Keratinocyte (primary cell): ENCODE data around the gene EFCAB6. TPM values are rescaled to one million over a fixed set of nuclear protein-coding genes. Genes with fewer than 3 reads are reported as not detected.

Source experiments
- DNase-seq: peaks from one replicate; pipeline ENCODE4 v3.0.0-alpha.2; 2011; ENCODE audit warnings: low read depth, missing footprints, low spot score
- FAIRE-seq: peaks from 2 replicates; lab custom pipeline; 2011; peaks lifted over from hg19 to GRCh38; lab: Jason Lieb, UNC
- H2AFZ ChIP-seq: 2 replicates; pipeline ENCODE4 v1.6.0; 2012; ENCODE audit warnings: low read length, control low read depth, inconsistent platforms; ENCODE audit not compliant: control insufficient read depth
- H3K27ac ChIP-seq: 2 replicates; pipeline ENCODE4 v1.5.1; 2011; ENCODE audit warnings: low read length; ENCODE audit not compliant: control insufficient read depth, insufficient read depth
- H3K27me3 ChIP-seq: 3 replicates; pipeline ENCODE4 v1.6.0; 2011; ENCODE audit warnings: low read length; ENCODE audit not compliant: control insufficient read depth, insufficient read depth; ENCODE audit errors: extremely low read depth
- H3K36me3 ChIP-seq, 2 experiments: 2 replicates in 1 of 2; 3 replicates in 1 of 2; pipeline ENCODE4 v1.5.1; 2011; ENCODE audit warnings: low read length in 2 of 2, mild to moderate bottlenecking in 1 of 2; ENCODE audit not compliant: control insufficient read depth in 2 of 2, insufficient read depth in 2 of 2; ENCODE audit errors: extremely low read depth in 1 of 2
- H3K4me1 ChIP-seq: 3 replicates; pipeline ENCODE4 v1.5.1; 2011; ENCODE audit warnings: low read length; ENCODE audit not compliant: control insufficient read depth, insufficient read depth; ENCODE audit errors: extremely low read depth
- H3K4me2 ChIP-seq: 3 replicates; pipeline ENCODE4 v1.6.0; 2011; ENCODE audit warnings: low read depth, low read length; ENCODE audit not compliant: control insufficient read depth, insufficient read depth; ENCODE audit errors: extremely low read depth
- H3K4me3 ChIP-seq, 3 experiments: fragments of 200-600 bp in 1 of 3; sonication (generic) in 1 of 3; 2 replicates in 2 of 3; 3 replicates in 1 of 3; pipeline ENCODE4 v1.5.1; 2011 to 2016; ENCODE audit warnings: low read length in 3 of 3, mild to moderate bottlenecking in 3 of 3, control low read depth in 2 of 3, inconsistent platforms in 1 of 3, low read depth in 1 of 3, mixed read lengths in 1 of 3, mixed run types in 1 of 3, moderate library complexity in 1 of 3; ENCODE audit not compliant: control insufficient read depth in 2 of 3, insufficient read depth in 2 of 3; ENCODE audit errors: extremely low read depth in 1 of 3
- H3K79me2 ChIP-seq: 2 replicates; pipeline ENCODE4 v1.6.0; 2012; ENCODE audit warnings: low read length; ENCODE audit not compliant: control insufficient read depth, insufficient read depth
- H3K9ac ChIP-seq: 3 replicates; pipeline ENCODE4 v1.6.0; 2011; ENCODE audit warnings: low read length; ENCODE audit not compliant: control insufficient read depth, insufficient read depth; ENCODE audit errors: extremely low read depth
- H3K9me1 ChIP-seq: 3 replicates; pipeline ENCODE4 v1.6.0; 2011; ENCODE audit warnings: low read length; ENCODE audit not compliant: control insufficient read depth, insufficient read depth; ENCODE audit errors: extremely low read depth
- H3K9me3 ChIP-seq: 2 replicates; pipeline ENCODE4 v1.5.1; 2012; ENCODE audit warnings: low read depth, low read length; ENCODE audit not compliant: control insufficient read depth
- H4K20me1 ChIP-seq: 3 replicates; pipeline ENCODE4 v1.6.0; 2011; ENCODE audit warnings: low read length; ENCODE audit not compliant: control insufficient read depth, insufficient read depth; ENCODE audit errors: extremely low read depth
- EZH2 ChIP-seq: IDR thresholded peaks from one replicate; pipeline ENCODE4 v1.6.1; 2012; ENCODE audit warnings: inconsistent platforms, mild to moderate bottlenecking, low read length, moderate library complexity
- dilution Hi-C: fragments of 300-500 bp; cut with MboI; formaldehyde crosslinking; loops from one replicate; pipeline ENCODE4 v1.7.0; 2020; ENCODE audit warnings: low sequenced_read_pairs; ENCODE audit not compliant: extremely low pct_ligation_motif_present
- polyA plus RNA-seq, 5 experiments: library from polyadenylated mRNA; depleted of rRNA in 3 of 5; stranded (reverse) in 3 of 5; stranded (forward) in 1 of 5; unstranded in 1 of 5; fragments of >200 nt; gene quantifications; 1 replicate in 1 of 5; 2 replicates in 3 of 5; 3 replicates in 1 of 5; pipeline versions ENCODE4 v1.2.1 to v1.2.3, GENCODE V29; 2011 to 2012; ENCODE audit warnings: missing spikeins in 2 of 5, low read depth in 1 of 5, low replicate concordance in 1 of 5
- TF ChIP-seq, protein P1 (sequence below), 3 experiments: IDR thresholded peaks in 1 of 3; conservative IDR thresholded peaks in 1 of 3; optimal IDR thresholded peaks in 1 of 3; 2 replicates in 2 of 3; 3 replicates in 1 of 3; pipeline versions ENCODE3 to v1.5.1; 2011; ENCODE audit warnings: low read length in 3 of 3, mild to moderate bottlenecking in 3 of 3, moderate library complexity in 2 of 3, control low read depth in 1 of 3, inconsistent platforms in 1 of 3; ENCODE audit not compliant: insufficient read depth in 2 of 3; ENCODE audit errors: extremely low read depth in 1 of 3

EFCAB6 gene
- polyA plus RNA-seq, 1 donor (not counting 4 experiments of a cell fraction or from before 2014, with no cell fraction given): 0.18 TPM

DNA sequence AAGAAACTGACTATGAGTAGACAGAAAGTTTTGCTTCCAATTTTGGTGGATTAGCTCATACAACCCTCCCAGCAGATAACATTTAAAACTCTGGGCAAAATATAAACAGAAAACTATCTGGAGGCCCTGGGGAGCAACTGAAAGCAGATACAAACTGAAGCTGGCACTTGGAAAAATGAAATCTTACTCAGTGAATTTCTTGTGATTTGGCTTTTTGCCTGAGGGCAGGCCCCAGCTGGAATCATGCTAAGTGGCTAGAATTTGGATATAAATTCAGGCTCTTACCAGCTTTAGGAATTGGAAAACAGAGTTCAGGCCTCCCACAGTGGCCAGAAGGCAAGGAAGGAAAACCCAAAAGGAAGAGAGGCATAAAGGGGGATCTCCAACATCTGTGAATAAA, 85.8 kb downstream of the EFCAB6 start:
- no peaks in the 10 kb centered on the region for H3K27me3 ChIP-seq
- no peak overlapping the region for H3K27ac ChIP-seq
- no peaks in the 10 kb centered on the region for H3K9me1 ChIP-seq

DNA sequence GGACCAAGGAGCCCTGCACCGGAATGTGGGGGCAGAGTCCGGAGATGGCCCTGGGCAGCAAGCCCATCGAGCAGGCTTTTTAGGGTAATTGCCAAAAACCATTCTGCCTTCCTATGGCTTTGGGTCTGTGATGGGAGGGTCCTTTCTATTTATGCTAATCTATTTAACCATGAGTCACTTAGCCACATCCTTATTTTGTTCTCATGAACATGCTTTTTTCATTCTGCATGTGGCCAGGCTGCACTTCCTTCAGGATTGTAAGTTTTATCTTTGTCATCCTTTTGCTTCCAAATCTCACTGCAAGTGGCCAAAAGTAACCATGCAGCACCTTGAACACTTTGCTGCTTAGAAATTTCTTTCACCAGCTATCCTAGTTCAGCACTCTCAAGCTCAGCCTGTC, 88.3 kb downstream of the EFCAB6 start:
- no peak overlapping the region for H3K4me2 ChIP-seq
- H4K20me1 ChIP-seq: no peaks in the 10 kb centered on the region
- no peak overlapping the region for H3K4me3 ChIP-seq
- no peak overlapping the region for H3K9ac ChIP-seq
- no peak overlapping the region for H3K27ac ChIP-seq
- H3K27me3 ChIP-seq: no peaks in the 10 kb centered on the region
- no peak for DNase-seq
- no peaks in the 10 kb centered on the region for H3K79me2 ChIP-seq
- no peak for FAIRE-seq
- no peak overlapping the region for H2AFZ ChIP-seq
- H3K36me3 ChIP-seq: no peaks in the 10 kb centered on the region
- dilution Hi-C loops: no loop called here
- TF ChIP-seq, protein P1, sequence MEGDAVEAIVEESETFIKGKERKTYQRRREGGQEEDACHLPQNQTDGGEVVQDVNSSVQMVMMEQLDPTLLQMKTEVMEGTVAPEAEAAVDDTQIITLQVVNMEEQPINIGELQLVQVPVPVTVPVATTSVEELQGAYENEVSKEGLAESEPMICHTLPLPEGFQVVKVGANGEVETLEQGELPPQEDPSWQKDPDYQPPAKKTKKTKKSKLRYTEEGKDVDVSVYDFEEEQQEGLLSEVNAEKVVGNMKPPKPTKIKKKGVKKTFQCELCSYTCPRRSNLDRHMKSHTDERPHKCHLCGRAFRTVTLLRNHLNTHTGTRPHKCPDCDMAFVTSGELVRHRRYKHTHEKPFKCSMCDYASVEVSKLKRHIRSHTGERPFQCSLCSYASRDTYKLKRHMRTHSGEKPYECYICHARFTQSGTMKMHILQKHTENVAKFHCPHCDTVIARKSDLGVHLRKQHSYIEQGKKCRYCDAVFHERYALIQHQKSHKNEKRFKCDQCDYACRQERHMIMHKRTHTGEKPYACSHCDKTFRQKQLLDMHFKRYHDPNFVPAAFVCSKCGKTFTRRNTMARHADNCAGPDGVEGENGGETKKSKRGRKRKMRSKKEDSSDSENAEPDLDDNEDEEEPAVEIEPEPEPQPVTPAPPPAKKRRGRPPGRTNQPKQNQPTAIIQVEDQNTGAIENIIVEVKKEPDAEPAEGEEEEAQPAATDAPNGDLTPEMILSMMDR (optimal IDR thresholded peaks at IDR 0.05 in 1 of 3, IDR thresholded peaks at IDR 0.05 in 1 of 3, conservative IDR thresholded peaks at IDR 0.05 in 1 of 3; ENCODE audit: extremely low read depth in 1 of 3, insufficient read depth in 2 of 3, low read length in 3 of 3): no peak
- no peak for TF ChIP-seq EZH2
- no peaks in the 10 kb centered on the region for H3K4me1 ChIP-seq
- no peaks in the 10 kb centered on the region for H3K9me3 ChIP-seq
- H3K9me1 ChIP-seq: no peaks in the 10 kb centered on the region

More for the DNA sequence above, 85.8 kb downstream of the EFCAB6 start:
- no peak overlapping the region for H3K4me3 ChIP-seq
- no peak overlapping the region for H3K9ac ChIP-seq
- no peaks in the 10 kb centered on the region for H4K20me1 ChIP-seq
- DNase-seq (no peak), FAIRE-seq (no peak)
- no peaks in the 10 kb centered on the region for H3K4me1 ChIP-seq
- H3K79me2 ChIP-seq: no peaks in the 10 kb centered on the region
- no peak overlapping the region for H2AFZ ChIP-seq
- TF ChIP-seq, protein P1 (optimal IDR thresholded peaks at IDR 0.05 in 1 of 3, IDR thresholded peaks at IDR 0.05 in 1 of 3, conservative IDR thresholded peaks at IDR 0.05 in 1 of 3; ENCODE audit: extremely low read depth in 1 of 3, insufficient read depth in 2 of 3, low read length in 3 of 3): no peak
- TF ChIP-seq EZH2: no peak
- no peak overlapping the region for H3K4me2 ChIP-seq
- dilution Hi-C loops: no loop called here
- H3K36me3 ChIP-seq: no peaks in the 10 kb centered on the region
- no peaks in the 10 kb centered on the region for H3K9me3 ChIP-seq
